ENCODE measurements around the gene ACTN1.
A peak's percentile ranks its signal among the peaks of the same experiment; 100 is the strongest.

Gene ACTN1

DNA sequence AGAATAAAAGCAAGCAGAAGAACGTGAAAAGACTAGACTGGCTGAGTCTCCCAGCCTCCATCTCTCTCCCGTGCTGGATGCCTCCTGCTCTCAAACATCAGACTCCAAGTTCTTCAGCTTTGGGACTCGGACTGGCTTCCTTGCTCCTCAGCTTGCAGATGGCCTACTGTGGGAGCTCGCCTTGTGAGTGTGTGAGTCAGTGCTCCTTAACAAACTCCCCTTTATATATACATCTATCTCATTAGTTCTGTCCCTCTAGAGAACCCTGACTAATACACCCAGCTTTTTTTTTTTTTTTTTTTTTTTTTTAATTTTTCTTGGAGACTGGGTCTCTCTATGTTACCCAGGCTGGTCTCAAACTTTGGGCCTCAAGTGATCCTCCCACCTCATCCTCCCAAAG, 46.9 kb downstream of the ACTN1 start:
- DNase-seq, result no peak

DNA sequence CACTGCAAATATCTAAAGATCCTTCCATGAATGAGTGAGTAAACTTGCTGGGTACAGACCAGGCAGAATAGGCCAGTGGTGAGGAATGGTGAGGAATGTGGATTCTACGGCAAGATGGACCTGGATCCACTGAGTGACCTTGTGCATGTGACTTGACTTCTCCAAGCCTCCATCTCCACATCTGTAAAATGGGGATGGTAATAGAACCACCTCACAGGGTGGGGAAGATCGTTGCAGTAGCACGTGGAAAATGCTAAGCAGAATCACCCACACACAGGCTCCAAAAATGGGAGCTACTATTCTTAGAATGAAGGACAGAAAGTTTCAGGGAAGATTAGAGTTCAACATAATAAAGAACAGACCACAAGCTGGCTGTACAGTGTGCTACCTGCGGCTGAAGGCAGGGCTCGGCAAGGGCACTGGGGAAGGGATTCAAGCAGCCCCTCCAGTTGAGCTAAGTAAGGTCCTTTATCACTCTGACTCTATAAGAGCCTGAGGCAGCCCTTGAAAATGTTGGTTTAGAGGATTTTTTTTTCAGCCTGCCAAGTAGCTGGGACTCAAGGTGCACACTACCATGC, 47.5 kb downstream of the ACTN1 start:
- no peak for DNase-seq

DNA sequence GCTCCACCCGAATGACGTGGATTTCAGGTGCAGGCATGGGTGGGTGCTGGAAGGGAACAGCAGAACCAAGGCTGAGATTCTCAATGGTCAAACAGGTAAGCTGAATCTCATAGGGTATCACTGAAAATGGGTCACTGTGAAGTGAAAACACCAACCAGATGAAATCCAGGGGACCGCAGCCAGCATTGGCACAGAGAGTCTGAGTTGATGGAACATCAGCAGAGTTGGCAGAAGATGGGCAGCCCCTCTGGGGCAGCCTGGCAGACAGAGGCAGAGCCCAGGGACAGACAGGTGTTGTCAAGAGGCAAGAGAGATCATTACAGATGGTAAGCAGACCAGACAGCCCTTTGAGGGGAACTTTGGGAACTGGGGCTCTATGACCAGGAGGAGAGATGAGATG, 48.0 kb downstream of the ACTN1 start:
- DNase-seq, result no peak

DNA sequence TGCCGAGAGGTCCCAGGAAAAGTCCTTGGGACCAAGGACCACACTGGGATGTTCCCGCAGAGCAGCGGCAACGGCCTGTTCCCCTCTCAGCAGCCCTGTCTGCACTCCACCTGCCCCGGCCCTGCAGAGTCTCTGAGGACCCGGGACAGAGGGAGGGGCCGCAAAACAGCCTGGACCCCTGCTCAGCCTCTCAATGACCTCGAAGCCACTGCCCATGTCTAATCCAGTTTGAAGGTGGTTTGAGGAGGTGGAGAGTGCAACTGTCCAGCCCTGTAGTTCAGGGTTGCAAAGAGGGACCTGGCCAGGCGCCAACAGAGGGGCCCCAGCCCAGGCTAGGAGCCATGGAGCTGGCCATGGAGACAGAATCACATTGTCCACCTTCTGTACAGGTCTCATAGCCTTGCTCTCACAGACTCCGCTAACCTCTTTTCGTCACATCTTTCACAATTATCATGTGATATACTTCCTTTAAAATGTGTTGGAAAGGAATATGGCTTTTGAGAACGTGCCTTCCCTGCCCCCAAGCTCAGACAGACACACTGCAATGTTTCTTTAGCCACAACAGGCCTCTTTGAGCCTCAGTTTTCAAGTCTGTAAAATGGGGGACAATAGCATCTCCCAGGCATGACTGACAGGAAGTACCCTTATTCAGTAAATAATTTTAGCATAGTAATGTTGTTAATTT, 49.3 kb downstream of the ACTN1 start:
- DNase-seq, result no peak

DNA sequence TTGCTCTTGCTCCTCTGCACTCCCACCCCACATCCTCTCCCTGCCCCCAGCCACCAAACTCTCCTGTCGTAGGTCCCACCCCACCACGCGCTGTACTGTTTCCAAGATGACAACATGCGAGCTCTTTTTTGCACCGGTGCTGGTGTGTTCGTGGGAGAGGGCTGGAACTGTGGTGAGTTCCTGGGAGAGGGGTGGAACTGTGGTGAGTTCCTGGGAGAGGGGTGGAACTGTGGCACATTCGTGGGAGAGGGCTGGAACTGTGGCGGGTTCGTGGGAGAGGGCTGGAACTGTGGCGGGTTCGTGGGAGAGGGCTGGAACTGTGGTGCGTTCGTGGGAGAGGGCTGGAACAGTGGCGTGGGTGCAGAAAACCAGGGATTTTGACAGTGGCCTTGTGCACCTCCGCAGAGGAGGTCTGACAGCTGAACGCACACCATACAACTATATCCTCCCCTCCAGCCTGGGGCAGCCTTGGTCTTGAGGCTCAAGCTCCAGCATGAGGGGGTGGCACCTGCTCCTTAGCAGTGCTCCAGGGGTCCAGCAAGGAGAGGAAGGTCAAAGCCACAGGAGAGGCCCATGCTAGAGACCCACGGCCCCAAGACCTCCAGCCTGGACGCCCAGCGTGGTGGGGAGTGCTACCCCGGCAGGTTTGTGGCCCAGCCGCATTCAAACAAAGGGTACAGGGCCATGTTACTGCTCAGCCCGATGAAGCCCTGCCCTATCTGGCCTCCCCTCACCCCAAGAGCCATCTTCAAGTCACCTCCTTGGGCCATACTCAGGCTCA, 50.1 kb downstream of the ACTN1 start:
- DNase-seq, result no peak

DNA sequence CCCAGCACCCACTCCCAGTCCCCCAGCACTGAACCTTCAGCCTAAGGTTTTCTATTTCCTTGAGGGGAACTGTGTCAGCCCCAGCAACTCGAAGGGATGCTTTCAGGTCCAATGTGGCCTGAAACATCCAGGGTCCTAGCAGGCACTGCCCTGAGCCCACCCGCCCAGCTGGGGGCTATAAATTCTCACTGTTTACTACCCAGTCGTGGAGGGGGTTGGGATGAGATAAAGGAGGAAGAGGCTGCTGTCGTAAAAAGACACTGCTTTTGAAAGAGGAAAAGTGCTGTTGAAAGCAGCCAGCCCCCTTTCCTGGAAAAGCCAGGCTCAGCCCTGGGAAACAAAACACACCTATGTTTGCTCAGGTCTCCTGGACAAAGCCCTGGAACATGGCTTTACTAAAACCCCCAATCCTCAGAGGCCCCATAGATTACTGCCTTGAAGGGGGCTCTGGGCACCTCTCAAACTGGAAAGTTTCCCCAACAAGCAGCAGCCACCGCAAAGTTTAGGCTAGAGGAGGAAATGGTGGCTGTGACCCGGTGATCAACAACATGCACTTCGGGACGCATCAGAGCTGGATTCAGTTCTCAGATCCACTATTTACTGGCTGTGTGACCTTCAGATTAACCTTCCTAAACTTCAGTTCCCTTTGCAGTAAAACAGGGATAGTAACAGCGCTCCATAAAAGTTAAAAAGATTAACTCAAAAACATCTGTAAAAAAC, 51.0 kb downstream of the ACTN1 start:
- no peak for DNase-seq

DNA sequence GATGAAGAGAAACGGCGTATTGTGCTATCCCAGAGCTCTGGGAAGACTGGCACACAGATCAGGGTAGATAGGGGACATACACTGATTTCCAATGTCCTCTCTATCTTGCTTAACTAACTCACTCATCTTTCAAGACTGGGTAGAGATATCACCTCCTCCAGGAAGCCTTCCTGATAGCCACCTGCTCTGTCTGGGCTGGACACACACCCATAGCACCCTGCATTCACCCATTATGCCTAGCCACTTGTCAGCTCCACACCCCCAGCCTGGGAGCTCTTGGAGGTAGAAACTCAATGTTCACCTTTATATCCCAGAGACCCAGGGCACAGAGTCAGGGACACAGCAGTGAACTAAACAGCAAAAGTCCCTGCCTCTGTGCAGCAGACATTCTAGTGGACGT, 52.0 kb downstream of the ACTN1 start:
- DNase-seq, result no peak

DNA sequence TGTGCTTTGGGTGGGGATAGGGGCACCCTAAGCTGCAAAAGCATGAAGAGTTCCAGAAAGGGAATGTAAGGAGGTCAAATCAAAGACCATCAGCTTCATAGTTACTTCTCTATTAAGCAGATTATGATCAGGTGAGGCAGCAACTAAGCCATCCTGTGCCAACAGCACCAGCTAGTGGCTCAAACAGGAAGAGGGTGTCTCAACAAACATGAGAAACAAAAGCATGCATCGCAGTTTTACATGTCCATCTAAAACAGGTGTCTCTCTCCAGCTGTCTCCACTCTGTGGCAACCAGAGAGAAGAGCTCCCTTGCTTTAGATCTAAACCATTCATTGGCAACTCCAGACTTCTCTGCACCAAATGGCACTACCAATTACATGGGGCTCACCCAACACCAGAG, 52.9 kb downstream of the ACTN1 start:
- no peak for DNase-seq

DNA sequence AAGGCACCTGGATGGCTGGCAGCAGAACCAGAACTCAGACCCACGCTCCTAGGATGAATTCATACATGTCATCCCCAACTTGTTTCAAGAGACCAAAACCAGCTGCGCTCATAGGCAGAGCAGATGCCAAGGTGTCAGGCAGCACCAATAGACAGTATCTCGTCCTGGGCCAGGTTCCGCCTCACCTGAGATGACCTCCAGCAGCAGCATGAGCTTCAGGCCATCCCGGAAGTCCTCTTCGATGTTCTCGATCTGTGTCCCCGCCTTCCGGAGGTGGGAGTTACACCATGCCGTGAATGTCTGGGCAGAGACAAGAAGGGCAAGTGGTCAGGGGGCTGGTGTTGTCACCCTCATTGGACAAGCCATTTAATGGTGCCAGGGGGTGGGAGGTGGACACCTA, 53.7 kb downstream of the ACTN1 start:
- DNase-seq, result no peak

DNA sequence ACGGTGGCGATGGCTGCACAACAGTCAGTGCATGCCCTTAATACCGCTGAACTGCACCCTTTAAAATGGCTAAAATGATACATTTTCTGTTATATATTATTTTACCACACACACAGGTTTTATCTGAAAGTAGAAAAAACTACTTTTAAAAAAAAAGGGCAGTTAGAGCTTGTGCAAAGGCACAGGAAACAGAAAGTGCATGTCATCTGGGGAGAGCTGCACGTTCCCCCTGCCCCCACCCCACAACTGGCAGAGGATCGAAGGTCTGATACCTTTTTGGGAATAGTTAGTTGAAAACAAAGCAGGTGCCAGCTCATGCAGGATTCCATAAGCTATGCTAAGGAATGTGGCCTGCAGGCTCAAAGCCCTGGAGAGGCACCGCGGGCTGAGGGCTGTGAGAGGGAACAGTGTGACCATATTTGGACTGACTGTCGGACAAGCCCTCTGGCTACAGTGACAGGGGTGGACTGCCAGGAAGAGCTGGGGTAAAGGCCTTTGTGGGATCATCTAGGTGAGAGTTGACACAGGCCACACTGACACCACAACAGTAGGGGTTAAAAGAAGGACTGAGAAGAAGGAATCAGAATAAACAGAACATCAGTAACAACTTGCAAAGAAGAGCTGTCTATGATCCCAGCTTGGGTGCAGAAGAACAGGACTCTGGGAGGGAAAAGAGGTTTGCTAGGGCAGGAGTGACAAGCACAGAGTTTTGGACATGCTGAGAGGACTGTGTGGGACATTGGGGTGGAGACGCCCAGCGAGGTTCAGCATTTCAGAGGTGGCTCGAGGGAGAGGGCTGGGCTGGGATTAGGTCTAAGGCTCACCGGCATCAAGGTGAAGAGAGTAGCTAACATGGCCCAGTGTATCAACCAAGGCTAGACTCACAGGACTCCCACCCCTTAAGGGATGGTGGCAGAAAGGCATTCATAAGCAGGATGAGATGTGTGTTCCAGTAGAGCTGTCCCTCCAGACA, 54.6 kb downstream of the ACTN1 start:
- DNase-seq, result no peak

DNA sequence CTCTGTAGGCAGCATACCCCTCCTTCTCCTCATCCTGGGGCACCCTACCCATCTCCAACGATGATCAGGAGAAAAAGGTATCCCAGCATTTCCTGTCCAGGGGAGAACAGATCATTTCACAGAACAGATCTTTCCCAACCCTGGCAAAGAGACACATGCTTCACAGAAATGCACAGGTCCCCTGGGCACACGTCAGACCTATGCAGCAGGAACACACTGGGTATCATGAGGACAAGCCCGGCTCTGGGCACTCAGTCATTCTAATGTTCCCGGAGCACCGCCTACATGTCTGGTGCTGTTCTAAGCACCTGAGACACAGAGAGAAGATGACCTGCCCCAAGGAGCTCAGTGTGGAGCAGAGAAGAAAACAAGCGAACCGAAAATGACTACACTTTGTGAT, 56.2 kb downstream of the ACTN1 start:
- no peak for DNase-seq

DNA sequence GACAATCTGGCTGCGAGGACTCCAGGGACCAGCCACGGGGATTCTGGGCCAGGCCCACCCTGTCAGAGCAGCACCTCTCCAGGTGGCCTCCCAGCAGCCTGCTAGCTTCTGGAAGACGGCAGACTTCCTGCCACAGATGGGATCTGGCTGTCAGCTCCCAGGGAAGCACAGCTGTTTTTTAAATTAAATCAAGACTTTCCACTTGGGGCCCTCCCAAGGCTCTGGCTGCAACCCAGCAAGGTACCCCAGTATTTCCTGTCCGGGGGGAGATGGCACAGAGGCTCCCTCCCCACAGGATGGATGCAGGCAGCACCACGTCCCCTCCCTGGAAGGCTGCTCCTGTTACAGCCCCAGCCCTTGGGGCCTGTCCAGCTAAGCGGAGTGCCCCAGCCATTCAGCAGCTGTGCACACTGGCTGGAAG, 56.9 kb downstream of the ACTN1 start:
- DNase-seq, result no peak

DNA sequence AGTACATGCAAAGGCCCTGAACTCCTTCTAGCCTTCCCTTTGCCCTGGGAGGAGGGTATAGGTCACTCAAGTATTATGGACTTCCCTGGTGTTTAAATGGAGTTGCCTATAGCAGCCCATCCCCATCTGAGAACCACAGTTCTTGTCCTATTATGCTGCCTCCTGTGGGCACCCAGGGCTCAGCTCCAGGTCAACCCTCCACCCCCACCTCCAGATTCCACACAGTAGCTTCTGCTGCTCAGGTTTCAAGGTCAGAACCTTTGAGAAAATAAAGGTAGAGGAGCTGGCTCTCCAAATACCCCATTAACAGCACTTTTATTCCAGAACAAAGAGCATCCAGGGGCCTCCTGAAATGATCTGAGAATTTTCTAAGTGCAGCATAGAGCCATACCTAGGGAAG, 57.4 kb downstream of the ACTN1 start:
- DNase-seq, result no peak

DNA sequence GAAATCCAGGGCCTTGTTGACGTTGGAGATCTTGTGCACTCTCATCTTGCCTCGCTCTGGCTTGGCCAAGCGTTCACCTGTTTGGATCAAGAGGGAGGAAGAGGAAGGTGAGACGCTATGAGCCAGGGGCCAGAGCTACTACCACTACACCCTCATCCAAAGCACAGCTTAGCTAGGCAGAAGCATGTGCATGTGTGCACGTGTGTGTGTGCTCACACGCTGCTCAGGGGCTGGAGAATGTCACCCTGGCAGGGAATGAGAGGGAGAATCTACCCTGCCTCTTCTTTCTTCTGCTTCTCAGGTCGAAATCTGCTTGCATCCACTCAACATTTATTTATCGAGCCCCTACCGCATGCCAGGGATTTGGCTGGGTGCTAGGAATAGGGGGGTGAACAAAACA, 58.1 kb downstream of the ACTN1 start:
- DNase-seq, result no peak

DNA sequence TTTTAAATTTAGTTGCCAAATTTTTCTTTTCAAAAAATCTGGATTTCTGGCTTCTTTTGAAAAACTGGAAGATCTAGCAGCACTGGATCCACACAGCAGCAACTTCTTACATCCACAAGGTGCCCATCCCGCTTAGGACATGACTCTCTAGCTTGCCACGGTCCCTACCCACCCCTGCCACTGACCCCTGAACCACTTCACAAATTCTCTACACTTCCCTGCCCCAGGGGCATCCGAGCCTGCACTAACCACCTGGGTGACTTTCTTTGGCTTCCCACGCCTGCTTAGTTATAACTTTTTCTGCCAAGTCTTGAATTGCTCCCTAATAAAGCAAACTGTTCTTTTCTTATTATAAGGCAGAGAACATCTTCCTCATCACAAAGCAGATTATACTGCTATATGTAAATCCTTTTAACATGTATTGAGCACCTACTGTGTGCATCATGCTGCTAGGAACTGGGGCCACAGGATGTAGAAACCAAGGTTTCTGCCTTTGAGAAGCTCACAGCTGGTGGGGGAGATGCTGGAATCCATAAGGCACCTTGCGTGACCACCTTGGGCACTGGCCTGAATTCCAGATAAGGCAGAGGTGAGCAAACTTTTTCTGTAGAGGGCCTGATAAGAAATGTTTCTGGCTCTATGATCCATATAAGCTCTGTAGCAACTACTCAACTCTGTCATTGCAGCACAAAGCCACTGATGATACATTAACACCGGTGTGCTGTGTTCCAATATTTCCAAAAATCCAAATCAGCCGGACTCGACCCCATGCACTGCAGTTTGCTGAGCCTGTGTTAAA, 59.8 kb downstream of the ACTN1 start:
- DNase-seq, result no peak

DNA sequence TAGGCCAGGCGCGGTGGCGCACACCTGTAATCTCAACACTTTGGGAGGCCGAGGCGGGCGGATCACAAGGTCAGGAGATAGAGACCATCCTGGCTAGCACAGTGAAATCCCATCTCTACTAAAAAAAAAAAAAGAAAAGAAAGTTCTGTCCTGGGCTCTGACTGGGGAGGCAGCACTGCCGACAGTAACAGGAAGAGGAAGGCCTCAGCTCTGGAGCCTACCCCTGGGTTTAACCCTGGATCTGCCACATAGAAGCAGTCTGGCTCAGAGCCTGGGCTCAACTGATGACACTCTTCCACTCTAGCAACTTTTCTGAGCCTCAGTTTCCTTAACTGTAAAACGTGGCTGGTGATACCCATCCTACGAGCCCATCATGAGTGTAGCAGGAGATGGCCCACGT, 60.5 kb downstream of the ACTN1 start:
- DNase-seq, result no peak

DNA sequence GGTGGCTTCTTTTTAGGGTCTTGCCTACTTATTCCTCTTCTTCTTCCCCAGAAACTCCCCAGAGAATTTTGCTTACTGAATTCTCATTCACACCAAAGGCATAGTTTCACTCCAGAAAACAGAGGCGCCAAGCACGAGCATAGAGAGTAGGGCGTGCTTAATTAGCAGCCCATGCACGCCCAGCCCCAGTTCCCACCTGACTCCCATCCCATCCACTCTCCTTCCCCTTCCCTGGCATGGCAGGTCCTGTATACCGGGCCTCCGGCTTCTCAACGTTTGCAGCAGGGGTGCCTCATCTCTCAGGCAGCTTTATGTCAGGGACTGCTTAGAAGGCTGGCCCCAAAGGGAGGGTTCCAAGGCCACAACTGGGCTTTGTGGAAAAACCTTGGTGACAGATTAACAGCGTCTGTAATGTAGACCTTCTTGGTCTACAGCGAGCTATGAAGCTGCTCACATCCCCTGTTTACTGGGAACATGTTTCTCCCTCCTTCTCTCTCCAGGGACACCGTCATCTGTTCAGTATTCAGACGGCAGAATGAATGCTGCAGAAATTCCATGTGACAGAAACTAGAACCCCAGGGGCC, 62.7 kb downstream of the ACTN1 start:
- DNase-seq, result no peak

DNA sequence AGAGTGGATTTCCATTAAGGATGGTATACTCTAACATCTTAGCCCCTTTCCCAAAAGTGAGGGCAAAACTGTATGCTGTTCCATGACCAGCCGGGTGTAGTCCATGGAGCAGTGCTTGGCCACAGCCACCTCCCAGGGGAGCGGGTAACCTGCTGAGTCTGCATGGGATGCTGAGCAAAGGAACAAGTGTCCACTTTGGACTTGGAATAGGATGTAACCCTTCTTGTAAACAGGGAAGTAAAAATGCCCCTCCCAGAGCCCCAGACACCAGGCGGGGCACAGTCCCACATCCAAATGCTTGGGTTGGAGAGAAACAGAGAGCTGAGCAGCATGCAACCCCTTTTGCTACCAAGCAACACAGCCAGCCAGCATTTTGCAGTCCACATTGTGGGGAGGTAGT, 65.6 kb downstream of the ACTN1 start:
- DNase-seq, result no peak

DNA sequence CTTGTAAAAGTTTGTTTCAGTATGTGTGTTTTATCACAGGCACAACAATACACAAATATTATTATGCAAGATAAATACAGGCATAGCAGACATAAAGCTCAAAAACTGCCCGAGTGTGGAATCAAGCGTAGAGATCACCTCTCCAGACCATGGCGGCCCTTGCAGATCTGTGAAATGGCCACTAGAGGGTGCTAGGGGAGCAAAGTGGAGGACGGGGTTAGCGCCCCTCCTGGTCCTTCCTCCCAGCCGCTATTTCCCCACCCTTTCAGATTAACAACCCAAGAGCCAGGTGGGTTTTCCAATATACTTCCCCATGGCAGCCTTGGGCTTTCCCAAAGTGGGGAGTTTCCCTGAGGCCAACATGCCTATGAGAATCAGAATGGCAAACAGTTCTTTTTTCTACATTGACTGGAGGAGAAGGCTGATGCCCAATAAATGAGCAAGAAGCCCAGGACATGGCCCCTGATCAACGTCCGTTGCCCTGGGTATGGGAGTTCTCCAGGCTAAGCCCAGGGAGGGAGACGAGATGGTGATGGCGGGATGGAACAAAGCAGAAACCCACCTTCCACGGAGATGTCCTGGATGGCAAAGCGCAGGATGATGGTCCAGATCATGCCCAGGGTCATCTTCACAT, 67.4 kb downstream of the ACTN1 start:
- peak; percentile 84 for DNase-seq

DNA sequence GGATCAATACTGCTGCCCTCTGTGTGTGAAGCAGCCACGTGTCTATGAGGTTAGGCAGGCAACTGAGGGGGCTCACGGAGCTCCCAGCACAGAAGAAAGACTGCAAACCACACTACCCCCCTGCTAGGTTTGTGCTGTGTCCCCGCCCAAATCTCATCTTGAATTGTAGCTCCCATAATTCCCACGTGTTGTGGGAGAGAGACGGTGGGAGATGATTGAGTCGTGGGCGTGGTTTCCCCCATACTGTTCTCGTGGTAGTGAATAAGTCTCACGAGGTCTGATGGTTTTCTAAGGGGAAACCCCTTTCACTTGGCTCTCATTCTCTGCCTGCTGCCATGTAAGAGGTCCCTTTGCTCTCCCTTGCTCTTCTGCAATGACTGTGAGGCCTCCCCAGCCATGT, 68.6 kb downstream of the ACTN1 start:
- DNase-seq, result no peak

DNA sequence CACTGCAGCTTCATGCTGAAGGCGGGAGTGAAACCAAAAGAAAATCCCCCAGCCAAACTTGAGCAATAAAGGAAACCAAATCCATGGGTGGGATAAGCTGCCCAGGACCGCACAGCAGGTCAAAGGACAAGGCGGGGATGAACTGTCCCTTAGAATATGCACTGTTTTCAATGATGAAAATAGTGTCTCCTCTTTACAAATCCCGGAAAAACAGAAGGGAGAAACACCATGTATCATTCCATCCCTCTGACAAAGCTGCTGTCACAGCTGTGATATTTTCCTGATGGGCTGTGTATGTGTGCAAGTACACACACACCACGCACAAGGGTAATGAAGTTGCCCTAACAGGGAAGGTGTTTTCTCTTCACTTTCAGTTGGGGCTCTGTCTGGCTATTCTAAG, 70.3 kb downstream of the ACTN1 start:
- DNase-seq, result no peak

Measured in 8988T (cell line).